HG03095 (cell line): Measurements from ENCODE around the gene OR11H6.
"Not testable (repeated sequence)": the region's sequence is repeated elsewhere in the genome, so short reads cannot be mapped to it uniquely, and the experiment has no call there.

Source experiments
- ATAC-seq: cut with Tn5 transposase; IDR thresholded peaks from one replicate; pipeline ENCODE4 v1.9.1; 2021; ENCODE audit warnings: moderate library complexity; ENCODE audit not compliant: unreplicated experiment

The OR11H6 gene, protein sequence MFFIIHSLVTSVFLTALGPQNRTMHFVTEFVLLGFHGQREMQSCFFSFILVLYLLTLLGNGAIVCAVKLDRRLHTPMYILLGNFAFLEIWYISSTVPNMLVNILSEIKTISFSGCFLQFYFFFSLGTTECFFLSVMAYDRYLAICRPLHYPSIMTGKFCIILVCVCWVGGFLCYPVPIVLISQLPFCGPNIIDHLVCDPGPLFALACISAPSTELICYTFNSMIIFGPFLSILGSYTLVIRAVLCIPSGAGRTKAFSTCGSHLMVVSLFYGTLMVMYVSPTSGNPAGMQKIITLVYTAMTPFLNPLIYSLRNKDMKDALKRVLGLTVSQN

DNA sequence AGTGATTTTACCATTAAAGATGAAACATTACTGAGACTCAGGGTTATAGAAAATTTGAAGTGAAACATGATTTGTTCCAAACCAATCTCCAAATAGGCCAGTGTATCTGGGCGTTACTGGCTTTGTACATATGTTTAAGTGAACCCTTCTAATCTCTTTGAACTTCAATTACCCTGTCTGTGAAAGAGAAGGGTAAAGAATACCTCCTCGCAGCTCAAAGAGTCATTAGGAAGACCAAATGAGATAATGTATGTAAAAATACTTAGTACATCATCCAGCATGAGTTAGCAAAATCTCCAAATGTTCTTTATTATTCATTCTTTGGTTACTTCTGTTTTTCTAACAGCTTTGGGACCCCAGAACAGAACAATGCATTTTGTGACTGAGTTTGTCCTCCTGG lies at the start of gene OR11H6:
Gene OR11H6 (plus strand): TSS at position 301 of the 400 bp plus-strand sequence. CDS start 0 bp downstream, at position 301.
- no peak for ATAC-seq

- not testable (repeated sequence) for ATAC-seq
Observed at GRCh38 chr14:20174205-20174604, 49.3 kb upstream of the OR11H6 start.

DNA sequence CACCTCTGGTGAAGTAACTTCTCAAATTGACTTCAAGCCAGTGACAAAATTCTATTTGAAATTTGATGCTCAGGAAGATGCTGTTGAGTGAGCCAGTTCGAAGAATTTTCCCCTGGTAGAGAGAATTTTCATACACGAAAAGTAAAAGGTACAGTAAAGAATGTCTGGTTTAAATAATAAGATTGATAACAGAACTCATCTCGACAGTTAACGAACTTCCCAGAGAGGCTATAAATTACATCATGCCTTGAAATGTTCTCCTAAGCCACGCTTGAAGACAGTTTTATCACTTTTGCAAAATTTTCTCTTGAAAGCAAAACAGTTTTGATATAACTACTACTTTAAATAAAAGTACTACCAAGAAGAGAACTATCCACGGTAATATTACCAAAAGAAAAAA lies 47.2 kb upstream of the OR11H6 start:
- no peak for ATAC-seq

DNA sequence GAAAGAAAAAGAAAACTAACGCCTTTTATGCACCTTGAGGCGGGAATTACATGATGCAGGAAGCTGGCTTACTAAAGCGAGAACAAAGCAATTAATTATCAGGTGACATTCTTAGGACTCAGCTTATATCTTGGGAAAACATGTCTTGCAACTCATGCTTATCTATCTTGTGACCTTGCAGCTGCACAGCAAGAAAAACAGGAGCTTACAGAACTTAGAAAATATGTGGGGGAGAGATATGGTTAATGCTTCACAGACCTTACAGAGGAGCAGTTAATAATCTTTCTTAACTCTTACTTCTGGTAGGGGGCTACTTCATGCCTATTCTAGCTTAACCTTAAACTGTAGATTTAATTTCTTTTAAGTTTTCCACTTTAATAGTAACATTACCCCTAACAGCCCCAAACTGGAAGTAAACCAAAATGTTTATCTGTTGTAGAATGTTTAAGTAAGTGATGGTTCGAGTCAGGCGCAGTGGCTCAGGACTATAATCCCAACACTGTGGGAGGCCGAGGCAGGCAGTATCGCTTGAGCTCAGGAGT lies 46.0 kb upstream of the OR11H6 start:
- ATAC-seq: no peak

- ATAC-seq: no peak
Observed at GRCh38 chr14:20179218-20179617, 44.3 kb upstream of the OR11H6 start.

GRCh38 chr14:20179880-20180279 lies 43.6 kb upstream of the OR11H6 start:
- no peak for ATAC-seq

DNA sequence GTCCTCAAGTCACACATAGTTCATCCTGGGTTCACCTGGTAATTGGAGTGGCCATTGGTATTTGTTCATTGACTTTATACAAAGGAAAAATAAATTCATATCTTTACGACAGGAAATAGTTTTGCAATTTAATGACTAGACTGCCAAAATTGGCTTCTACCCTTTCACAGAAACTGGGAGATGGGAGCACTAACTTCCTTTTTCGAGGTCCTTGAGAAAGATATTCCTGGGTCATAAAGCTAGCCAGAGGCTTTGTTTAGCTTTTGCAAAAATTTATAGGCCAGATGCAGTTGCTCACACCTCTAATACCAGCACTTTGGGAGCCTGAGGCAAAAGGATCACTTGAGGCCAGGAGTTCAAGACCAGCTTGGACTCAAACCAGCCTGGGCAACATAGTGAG lies 43.0 kb upstream of the OR11H6 start:
- no peak for ATAC-seq

DNA sequence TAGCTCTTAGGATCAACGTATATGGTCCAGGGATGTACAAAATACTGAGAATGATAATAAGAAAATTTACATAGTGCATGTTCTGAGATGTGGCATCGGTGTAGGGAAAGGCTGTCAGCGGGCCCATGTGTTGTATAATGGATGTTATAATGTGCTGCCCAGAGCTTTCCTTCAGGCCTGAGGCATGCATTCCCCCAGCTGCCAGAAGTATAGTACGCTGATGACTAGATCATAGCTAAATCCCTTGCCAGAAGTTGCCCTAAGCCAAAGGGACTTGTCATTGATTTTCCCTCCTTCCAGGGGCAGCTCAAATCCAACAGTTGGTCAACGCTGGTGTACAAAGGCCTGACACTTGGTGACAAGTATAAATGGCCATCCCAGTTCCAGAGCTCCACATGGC lies 39.3 kb upstream of the OR11H6 start:
- ATAC-seq: no peak

DNA sequence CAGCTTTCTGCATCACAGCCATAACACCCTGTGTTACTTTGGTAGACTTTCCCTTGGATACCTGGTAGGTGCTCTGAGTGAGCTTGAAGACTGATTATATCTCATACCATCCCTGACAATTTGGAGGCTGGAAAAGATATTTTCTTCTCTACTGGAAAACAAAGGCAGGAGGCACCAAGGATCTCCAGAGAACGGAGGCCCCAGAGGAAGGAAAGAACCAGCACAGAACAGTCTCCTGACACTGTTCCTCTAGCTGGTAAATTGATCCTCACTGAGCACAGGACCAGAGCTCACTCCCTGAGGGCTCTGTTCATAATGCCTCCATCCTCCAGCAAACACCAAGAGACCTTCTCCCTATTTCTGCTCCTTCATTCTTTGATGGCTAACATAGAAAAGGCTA lies 32.9 kb upstream of the OR11H6 start, which contains the start of gene OR11G2:
Gene OR11G2 (plus strand): TSS at position 301 of the 400 bp plus-strand sequence. CDS start 6,542 bp downstream, outside the sequence.
- no peak for ATAC-seq

- ATAC-seq: no peak
Observed at GRCh38 chr14:20191396-20191795, 32.1 kb upstream of the OR11H6 start.

DNA sequence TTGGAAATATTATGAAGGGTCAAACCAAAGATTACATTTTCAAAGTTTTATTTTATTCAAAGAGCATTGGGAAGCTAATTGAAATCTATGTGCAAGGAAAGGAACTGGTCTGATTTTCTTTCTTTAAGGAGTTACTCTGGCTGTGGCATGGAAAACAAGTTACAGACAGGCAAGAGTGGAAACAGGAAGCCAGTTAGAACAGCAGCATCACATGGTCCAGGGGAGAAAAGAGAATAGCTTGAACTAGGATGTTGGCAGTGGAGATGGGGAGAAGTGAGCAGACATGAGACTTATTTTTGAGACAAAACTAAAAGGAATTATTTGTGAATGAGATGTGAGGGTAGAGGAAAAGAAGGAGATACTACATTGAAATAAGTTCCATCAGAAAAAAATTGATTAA lies 29.4 kb upstream of the OR11H6 start:
- no peak for ATAC-seq

DNA sequence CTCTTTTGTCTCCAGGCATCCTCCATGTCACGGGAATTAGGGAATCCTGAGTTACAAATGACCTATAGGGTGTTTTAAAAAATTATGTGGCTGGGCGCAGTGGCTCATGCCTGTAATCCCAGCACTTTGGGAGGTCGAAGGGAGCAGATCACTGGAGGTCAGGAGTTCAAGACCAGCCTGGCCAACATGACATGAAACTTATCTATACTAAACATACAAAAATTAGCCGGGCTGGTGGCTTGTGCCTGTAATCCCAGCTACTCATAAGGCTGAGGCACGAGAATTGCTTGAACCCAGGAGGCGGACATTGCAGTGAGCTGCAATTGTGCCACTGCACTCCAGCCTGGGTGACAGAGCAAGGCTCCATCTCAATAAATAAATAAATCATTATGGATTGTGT lies 28.3 kb upstream of the OR11H6 start:
- not testable (repeated sequence) for ATAC-seq

- ATAC-seq: no peak
Observed at GRCh38 chr14:20195911-20196310, 27.6 kb upstream of the OR11H6 start.

GRCh38 chr14:20197459-20197858 lies 26.1 kb upstream of the OR11H6 start:
- ATAC-seq: no peak

- ATAC-seq: no peak
Observed at GRCh38 chr14:20198991-20199390, 24.5 kb upstream of the OR11H6 start.

DNA sequence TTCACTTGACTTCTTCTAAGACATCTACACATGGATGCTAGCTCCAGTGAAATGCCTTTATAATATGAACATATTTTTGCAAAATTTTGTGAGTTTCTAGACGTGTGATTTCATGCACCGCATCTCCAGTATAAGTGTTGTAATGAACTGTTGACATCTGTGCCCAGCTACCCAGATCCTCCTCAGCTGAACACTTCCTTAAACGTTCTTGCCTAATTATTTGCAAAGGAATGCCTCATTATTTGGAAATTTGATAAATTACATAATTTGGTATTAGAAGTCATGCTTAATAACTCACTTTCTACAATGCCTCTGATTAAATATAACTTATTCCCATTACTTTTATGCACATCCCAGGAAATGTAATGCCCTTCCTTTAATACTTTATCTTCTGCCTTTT lies 18.8 kb upstream of the OR11H6 start:
- ATAC-seq: no peak

DNA sequence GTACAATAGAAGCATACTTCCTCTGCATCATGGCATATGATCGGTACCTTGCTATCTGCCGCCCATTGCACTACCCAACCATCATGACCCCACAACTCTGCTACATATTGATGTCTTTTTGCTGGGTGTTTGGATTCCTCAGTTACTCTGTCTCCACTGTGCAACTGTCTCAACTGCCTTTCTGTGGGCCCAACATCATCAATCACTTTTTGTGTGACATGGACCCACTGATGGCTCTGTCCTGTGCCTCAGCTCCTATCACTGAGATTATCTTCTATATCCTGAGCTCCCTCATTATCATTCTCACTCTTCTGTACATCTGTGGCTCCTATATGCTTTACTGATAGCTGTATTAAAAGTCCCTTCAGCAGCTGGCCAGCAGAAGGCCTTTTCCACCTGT lies 13.9 kb upstream of the OR11H6 start:
- no peak for ATAC-seq

GRCh38 chr14:20212406-20212805 lies 11.1 kb upstream of the OR11H6 start:
- not testable (repeated sequence) for ATAC-seq

DNA sequence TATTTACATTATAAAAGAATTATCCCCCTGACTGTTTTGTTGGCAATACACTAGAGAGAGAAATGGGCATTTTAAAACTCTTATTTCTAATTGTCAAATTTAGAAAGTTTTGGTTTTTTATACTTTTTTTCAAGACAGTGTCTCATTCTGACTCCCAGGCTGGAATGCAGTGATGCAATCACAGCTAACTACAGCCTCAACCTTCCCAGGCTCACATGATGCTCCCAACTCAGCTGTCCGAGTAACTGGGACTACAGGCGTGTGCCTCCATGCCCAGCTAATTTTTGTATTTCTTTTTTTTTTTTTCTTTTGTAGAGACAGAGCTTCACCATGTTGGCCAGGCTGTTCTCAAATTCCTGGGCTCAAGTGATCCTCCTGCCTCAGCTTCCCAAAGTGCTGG lies 8.3 kb upstream of the OR11H6 start:
- ATAC-seq: no peak

DNA sequence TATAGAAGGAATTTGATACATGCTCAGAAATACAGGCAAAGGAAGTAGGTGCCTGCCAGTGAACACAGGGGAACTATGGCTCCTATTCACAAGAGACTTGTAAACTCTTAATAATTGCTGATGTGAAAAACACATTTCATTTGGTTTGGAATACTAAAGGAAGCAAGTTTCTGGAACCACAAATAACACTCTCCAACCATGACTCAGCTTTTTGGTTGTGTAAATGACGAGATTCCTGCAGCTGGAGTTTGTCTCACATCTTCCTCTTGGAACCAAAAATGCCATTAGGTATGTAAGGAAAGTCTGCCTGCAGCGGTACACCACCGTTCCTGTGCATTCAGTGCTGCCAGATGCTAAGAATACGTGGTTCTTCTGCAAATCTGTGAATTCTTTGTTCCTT lies 4.5 kb upstream of the OR11H6 start:
- ATAC-seq: no peak

DNA sequence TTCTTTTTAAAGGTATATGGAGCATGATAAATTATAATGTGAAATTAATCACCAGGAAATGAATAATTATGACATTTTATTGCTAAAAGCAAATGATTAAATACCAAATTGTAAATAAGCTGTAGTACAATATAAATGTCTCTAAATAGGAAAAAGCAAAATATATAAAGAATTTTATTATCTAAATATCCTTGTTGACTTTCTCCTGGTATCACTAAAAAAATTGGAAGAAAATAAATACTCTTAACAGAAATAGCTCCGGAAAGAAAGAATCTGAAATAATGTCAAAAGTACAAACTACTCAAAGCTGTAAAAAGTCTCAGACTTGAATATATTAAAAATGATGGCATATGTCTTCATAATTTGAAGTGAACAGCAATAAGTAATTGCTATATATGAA lies 5.2 kb downstream of the OR11H6 start, which contains the start of gene OR11H7:
Gene OR11H7 (plus strand): TSS at position 301 of the 400 bp plus-strand sequence.
- ATAC-seq: no peak

DNA sequence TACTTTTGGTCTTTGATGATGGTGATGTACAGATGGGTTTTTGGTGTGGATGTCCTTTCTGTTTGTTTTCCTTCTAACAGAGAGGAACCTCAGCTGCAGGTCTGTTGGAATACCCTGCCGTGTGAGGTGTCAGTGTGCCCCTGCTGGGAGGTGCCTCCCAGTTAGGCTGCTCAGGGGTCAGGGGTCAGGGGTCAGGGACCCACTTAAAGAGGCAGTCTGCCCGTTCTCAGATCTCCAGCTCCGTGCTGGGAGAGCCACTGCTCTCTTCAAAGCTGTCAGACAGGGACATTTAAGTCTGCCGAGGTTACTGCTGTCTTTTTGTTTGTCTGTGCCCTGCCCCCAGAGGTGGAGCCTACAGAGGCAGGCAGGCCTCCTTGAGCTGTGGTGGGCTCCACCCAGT lies 11.9 kb downstream of the OR11H6 start:
- ATAC-seq: not testable (repeated sequence)
